ENCODE measurements around the gene USP48. TPM values are rescaled to one million over a fixed set of nuclear protein-coding genes. Genes with fewer than 3 reads are reported as not detected.
"Not testable (repeated sequence)": the region's sequence is repeated elsewhere in the genome, so short reads cannot be mapped to it uniquely, and the experiment has no call there.

Gene USP48
- total RNA-seq, 2 donors from 2014 or later: 51.4 to 56.8 TPM

- intact Hi-C loops (cut with DNase I): no loop called here
- DNase-seq (ENCODE audit: low spot score): no peak
These were observed 105.8 kb downstream of the USP48 start for GRCh38 chr1:21677168-21677567.

- no peak for DNase-seq (ENCODE audit: low spot score)
- intact Hi-C loops (cut with DNase I): no loop called here
These were observed 108.0 kb downstream of the USP48 start for GRCh38 chr1:21674957-21675356.

- DNase-seq (ENCODE audit: low spot score): peak; percentile 73
These were observed 109.1 kb downstream of the USP48 start for GRCh38 chr1:21673853-21674252.

GRCh38 chr1:21673277-21673780 lies 109.6 kb downstream of the USP48 start:
- DNase-seq (ENCODE audit: low spot score): peak; percentile 89
- intact Hi-C loops (cut with DNase I): no loop called here

More at GRCh38 chr1:21673853-21674252, 109.1 kb downstream of the USP48 start:
- intact Hi-C loops (cut with DNase I): not testable (repeated sequence)

- intact Hi-C loops (cut with DNase I): no loop called here
- peak; percentile 73 for DNase-seq (ENCODE audit: low spot score)
These were observed 110.3 kb downstream of the USP48 start for GRCh38 chr1:21672478-21673276.

- no peak for DNase-seq (ENCODE audit: low spot score)
- intact Hi-C loops (cut with DNase I): no loop called here
These were observed 111.0 kb downstream of the USP48 start for GRCh38 chr1:21671915-21672314.

- intact Hi-C loops (cut with DNase I): no loop called here
- peak; percentile 68 for DNase-seq (ENCODE audit: low spot score)
These were observed 111.7 kb downstream of the USP48 start for GRCh38 chr1:21670956-21671902.

- DNase-seq (ENCODE audit: low spot score): peak; percentile 58
- intact Hi-C loops (cut with DNase I): no loop called here
These were observed 112.7 kb downstream of the USP48 start for GRCh38 chr1:21670059-21670881.

GRCh38 chr1:21669258-21670058 lies 113.5 kb downstream of the USP48 start, which contains the start of gene RAP1GAP:
RAP1GAP (minus strand) TSS chr1:21669357; CDS start chr1:21620032, 49,325 bp downstream.
- intact Hi-C loops (cut with DNase I): loop anchor here in 1 of 2 donors (10.0 kb wide), 1 partner anchor 165 kb away; the partner anchor contains the start of gene ALPL
- no peak for DNase-seq (ENCODE audit: low spot score)

- DNase-seq (ENCODE audit: low spot score): no peak
- intact Hi-C loops (cut with DNase I): loop anchor here in 1 of 2 donors (10.0 kb wide), 1 partner anchor 164 kb away; the partner anchor contains the start of gene ALPL
These were observed 114.0 kb downstream of the USP48 start for GRCh38 chr1:21668951-21669257.

GRCh38 chr1:21668232-21668950 lies 114.6 kb downstream of the USP48 start:
- intact Hi-C loops (cut with DNase I): loop anchor here in 1 of 2 donors (10.0 kb wide), 1 partner anchor 164 kb away; the partner anchor contains the start of gene ALPL
- DNase-seq (ENCODE audit: low spot score): no peak

- DNase-seq (ENCODE audit: low spot score): peak; percentile 68
- intact Hi-C loops (cut with DNase I): loop anchor here in 1 of 2 donors (10.0 kb wide), 1 partner anchor 163 kb away; the partner anchor contains the start of gene ALPL
These were observed 115.4 kb downstream of the USP48 start for GRCh38 chr1:21667348-21668231.

GRCh38 chr1:21666576-21667320 lies 116.2 kb downstream of the USP48 start:
- peak; percentile 69 for DNase-seq (ENCODE audit: low spot score)
- intact Hi-C loops (cut with DNase I): loop anchor here in 1 of 2 donors (10.0 kb wide), 1 partner anchor 162 kb away; the partner anchor contains the start of gene ALPL

GRCh38 chr1:21665711-21666575 lies 117.0 kb downstream of the USP48 start:
- DNase-seq (ENCODE audit: low spot score): peak; percentile 70
- intact Hi-C loops (cut with DNase I): loop anchor here in 1 of 2 donors (10.0 kb wide), 1 partner anchor 161 kb away; the partner anchor contains the start of gene ALPL

Data from posterior vena cava (tissue), 2 donors.